ENCODE results near the gene HCAR1.

HCAR1 gene

DNA sequence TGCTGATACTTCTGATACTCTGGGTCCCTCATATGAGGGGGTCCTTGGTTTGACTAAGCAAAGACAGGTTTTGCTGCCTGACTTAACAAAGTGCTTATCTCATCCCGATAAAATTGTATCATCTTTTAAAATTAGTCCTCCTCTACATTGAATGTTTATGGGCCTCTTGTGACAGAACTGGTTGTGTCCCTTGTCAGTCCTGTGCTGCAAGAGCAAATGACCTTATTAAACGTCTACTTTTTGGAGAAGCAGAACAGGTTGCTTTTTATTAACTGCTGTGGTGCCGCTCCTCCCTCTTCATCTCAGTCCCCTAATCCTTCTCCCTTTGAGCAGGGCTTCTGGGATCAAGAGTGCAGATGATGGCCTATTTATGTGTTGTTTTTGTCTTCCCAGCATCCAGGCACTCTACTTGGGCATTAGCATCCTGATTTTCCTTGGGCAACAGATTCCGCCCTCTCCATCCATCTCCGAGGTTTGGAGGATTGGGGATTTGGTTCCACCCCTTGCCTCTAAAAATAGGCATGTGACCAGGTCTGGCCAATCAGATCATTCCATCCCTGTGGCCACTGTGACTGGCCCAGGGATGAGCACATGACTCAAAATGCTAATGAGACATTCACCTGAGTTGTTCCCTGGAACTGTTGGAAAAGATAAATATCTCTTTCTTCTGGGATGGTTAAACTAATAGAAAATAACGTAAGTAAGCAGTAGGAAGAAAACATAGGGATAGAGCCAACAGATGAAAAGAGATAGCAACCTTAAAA, 19.1 kb upstream of the HCAR1 start:
- no peak for DNase-seq (ENCODE audit: low read depth)
- TF ChIP-seq, protein P1, sequence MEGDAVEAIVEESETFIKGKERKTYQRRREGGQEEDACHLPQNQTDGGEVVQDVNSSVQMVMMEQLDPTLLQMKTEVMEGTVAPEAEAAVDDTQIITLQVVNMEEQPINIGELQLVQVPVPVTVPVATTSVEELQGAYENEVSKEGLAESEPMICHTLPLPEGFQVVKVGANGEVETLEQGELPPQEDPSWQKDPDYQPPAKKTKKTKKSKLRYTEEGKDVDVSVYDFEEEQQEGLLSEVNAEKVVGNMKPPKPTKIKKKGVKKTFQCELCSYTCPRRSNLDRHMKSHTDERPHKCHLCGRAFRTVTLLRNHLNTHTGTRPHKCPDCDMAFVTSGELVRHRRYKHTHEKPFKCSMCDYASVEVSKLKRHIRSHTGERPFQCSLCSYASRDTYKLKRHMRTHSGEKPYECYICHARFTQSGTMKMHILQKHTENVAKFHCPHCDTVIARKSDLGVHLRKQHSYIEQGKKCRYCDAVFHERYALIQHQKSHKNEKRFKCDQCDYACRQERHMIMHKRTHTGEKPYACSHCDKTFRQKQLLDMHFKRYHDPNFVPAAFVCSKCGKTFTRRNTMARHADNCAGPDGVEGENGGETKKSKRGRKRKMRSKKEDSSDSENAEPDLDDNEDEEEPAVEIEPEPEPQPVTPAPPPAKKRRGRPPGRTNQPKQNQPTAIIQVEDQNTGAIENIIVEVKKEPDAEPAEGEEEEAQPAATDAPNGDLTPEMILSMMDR (IDR thresholded peaks at IDR 0.05; ENCODE audit: low read depth, low read length, missing control alignments), result no peak

DNA sequence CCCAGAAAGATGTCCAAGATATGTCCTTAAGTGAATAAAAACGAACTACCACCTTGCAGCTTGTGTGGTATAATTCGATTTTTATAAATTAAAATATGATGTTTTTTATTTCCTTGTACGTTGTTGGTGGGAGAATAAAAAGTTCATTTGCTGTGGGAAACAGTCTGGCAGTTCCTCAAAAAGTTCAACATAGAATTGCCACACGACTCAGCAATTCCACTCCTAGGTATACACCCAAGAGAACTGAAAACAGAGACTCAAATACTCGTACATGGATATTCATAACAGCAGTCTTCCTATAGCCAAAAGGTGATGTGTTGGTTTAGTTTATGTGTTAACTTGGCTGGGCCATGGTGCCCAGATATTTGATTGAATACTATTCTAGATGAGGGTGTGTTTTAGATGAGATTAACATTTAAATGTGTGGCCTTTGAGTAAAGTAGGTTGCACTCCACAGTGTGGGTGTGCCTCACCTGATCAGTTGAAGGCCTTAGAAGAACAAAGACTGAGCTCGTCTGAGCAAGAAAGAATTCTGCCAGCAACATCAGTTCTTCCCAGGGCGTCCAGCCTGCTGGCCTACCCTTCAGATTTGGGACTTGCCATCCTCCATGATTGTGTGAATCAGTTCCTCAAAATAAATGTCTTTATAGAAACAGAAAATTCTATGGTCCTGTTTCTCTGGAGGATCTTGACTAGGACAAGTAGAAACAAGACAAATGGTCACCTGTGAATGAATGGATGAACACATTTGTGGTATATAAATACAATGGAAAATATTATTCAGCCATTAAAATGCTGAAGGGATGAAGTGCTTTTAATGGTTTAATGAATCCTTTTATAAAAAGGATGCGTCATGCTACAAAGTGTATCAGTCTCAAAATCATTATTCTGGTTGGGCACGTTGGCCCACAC, 16.8 kb upstream of the HCAR1 start:
- TF ChIP-seq, protein P1 (IDR thresholded peaks at IDR 0.05; ENCODE audit: low read depth, low read length, missing control alignments), result no peak
- no peak overlapping the region for H3K4me3 ChIP-seq (ENCODE audit: low read depth, low read length)
- DNase-seq (ENCODE audit: low read depth), result no peak

More for the DNA sequence above, 19.1 kb upstream of the HCAR1 start:
- H3K4me3 ChIP-seq (ENCODE audit: low read depth, low read length), result no peak overlapping the region

DNA sequence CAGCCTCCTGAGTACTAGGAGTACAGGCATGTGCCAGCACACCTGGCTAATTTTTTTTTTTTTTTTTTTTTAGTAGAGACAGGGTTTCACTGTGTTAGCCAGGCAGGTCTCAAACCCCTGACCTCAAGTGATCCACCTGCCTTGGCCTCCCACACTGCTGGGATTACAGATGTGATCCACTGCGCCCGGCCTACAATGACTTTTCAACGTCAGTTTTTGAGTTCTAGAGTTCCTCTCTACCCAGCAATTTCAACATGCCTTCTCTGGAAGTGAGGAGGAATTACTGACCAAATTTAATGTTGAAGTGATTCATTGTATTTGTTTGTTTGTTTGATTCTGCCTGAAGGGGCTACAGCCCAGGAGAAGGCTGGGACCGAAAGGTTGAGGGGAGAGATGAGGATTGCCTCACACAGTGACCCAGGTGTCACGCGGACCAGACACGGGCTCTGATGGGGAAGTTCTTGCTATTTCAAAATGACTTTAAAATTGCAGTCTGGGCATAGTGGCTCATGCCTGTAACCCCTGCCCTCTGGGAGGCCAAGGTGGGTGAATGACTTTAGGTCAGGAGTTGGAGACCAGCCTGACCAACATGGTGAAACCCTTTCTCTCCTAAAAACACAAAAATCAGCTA, 13.4 kb upstream of the HCAR1 start:
- DNase-seq (ENCODE audit: low read depth), result no peak
- TF ChIP-seq, protein P1 (IDR thresholded peaks at IDR 0.05; ENCODE audit: low read depth, low read length, missing control alignments), result no peak
- no peak overlapping the region for H3K4me3 ChIP-seq (ENCODE audit: low read depth, low read length)

DNA sequence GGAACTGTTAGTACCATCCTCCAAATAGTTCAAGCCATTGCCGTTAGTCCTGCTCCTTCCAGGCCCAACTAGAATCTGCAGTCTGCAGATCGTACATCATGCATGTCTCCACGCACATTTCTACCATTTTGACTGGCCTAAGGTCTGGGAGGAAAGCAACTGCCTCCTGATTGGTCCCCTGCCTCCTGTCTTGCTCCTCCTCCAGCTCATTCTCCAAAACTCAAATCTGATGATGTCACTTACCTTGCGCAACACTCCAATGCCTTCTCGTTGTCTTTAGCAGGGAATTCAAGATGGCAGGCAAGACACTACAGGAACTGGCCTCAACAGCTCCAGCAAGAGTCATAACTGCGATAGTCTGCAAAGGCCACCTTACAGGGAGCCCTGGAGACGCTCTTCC, 9.7 kb upstream of the HCAR1 start:
- DNase-seq (ENCODE audit: low read depth), result no peak
- H3K4me3 ChIP-seq (ENCODE audit: low read depth, low read length), result no peak overlapping the region
- TF ChIP-seq, protein P1 (IDR thresholded peaks at IDR 0.05; ENCODE audit: low read depth, low read length, missing control alignments), result no peak

DNA sequence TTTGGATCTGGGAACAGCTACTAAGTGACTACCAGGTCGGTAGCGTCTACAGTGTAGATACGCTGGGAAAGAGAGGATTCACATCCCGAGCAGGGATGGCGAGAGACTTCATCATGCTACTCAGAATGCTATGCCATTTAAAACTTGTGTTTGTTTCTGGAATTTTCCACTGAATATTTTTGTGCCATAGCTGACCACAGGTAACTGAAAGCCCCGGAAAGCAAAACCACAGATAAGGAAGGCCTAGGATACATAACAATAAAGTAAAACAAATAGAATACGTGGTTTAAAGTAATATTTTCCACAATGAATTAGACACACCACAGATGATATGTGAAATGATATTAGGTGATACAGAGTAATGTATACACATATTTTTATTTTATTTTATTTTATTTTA, 7.9 kb upstream of the HCAR1 start:
- TF ChIP-seq, protein P1 (IDR thresholded peaks at IDR 0.05; ENCODE audit: low read depth, low read length, missing control alignments), result no peak
- no peak for DNase-seq (ENCODE audit: low read depth)
- no peak overlapping the region for H3K4me3 ChIP-seq (ENCODE audit: low read depth, low read length)

DNA sequence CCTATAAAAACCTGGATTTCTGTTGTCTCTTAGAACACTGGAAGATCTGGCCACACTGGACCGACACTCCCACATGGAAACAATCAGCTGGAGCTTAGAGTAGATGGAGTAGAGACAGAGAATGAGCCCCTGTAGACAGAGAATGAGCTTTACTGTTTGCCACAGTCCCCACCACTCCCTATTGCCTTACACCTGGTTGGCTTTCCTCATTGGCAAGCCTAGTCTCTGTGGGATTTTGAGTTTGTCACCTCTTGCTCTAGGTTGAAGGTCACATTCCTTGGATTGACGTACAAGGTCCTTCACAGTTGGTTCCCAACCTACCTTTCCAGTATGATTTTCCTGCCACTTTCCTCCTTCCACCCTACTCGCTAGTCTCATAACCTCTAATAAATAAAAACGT, 2.0 kb upstream of the HCAR1 start:
- DNase-seq (ENCODE audit: low read depth), result no peak
- no peak overlapping the region for H3K4me3 ChIP-seq (ENCODE audit: low read depth, low read length)
- TF ChIP-seq, protein P1 (IDR thresholded peaks at IDR 0.05; ENCODE audit: low read depth, low read length, missing control alignments), result no peak
